GM19324 (cell line): ENCODE measurements around the gene KIF21A.
"Not testable (repeated sequence)": the region's sequence is repeated elsewhere in the genome, so short reads cannot be mapped to it uniquely, and the experiment has no call there.

Experiments
- ATAC-seq: cut with Tn5 transposase; IDR thresholded peaks from one replicate; pipeline ENCODE4 v1.9.1; 2021; ENCODE audit warnings: mild to moderate bottlenecking, moderate library complexity; ENCODE audit not compliant: unreplicated experiment, low FRiP score

The KIF21A gene, protein sequence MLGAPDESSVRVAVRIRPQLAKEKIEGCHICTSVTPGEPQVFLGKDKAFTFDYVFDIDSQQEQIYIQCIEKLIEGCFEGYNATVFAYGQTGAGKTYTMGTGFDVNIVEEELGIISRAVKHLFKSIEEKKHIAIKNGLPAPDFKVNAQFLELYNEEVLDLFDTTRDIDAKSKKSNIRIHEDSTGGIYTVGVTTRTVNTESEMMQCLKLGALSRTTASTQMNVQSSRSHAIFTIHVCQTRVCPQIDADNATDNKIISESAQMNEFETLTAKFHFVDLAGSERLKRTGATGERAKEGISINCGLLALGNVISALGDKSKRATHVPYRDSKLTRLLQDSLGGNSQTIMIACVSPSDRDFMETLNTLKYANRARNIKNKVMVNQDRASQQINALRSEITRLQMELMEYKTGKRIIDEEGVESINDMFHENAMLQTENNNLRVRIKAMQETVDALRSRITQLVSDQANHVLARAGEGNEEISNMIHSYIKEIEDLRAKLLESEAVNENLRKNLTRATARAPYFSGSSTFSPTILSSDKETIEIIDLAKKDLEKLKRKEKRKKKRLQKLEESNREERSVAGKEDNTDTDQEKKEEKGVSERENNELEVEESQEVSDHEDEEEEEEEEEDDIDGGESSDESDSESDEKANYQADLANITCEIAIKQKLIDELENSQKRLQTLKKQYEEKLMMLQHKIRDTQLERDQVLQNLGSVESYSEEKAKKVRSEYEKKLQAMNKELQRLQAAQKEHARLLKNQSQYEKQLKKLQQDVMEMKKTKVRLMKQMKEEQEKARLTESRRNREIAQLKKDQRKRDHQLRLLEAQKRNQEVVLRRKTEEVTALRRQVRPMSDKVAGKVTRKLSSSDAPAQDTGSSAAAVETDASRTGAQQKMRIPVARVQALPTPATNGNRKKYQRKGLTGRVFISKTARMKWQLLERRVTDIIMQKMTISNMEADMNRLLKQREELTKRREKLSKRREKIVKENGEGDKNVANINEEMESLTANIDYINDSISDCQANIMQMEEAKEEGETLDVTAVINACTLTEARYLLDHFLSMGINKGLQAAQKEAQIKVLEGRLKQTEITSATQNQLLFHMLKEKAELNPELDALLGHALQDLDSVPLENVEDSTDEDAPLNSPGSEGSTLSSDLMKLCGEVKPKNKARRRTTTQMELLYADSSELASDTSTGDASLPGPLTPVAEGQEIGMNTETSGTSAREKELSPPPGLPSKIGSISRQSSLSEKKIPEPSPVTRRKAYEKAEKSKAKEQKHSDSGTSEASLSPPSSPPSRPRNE (N-terminal part only)

GRCh38 chr12:39443081-39443928, at the start of gene KIF21A:
Gene KIF21A (minus strand): TSS chr12:39443120. CDS start chr12:39442970, 150 bp downstream.
- peak; percentile 97 for ATAC-seq

DNA sequence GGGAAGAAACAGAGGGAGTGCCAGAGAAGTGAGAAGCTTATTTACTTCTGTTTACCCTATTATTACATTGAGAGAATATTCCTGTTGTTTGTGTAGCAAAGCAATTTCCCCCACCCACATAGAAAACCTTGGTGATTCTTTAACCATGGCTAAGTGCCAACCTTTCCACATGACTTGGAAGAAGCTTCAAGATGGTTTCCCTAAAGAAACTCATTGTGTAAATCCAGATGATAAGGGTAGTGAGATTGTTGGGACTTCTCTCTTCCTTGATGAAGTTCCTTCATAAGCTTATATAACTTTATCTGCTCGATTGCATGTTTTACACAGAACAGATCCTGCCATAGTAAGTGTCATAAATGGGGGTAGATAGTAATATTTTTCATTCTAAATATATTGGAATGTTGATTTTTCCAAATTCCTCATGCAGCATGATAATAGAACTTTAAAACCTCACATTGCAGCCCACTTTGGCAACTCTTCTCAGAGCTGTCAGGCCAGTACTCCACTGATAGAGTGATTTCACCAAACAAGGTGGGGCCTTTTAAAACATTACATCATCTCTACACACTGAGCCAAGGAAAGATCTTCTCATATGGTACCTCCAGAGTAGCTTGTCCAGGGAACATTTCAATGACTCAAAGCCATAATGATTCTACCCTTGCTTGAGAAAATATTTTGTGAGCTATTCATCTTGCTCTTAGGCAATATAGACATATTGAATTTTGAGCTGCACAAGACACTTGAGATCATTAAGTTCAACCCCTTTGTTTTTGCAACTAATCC, 47.8 kb upstream of the KIF21A start:
- ATAC-seq = no peak

DNA sequence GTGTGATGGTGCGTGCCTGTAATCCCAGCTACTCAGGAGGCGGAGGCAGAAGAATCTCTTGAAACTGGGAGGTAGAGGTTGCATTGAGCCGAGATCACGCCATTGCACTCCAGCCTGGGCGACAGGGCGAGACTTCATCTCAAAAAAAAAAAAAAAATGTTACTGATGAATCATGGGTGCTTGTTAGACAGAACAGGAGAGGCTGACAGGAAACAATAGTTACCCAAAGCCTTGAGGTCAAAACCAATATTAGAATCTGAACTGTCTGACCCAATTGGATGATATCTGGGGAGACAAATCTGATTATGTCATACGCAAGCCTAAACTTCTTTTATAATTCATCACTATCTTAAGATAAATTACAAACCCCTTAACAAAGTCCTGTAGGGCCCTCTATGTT, 40.7 kb upstream of the KIF21A start:
- no peak for ATAC-seq

- ATAC-seq = no peak
Measured at GRCh38 chr12:39483042-39483441, 40.1 kb upstream of the KIF21A start.

DNA sequence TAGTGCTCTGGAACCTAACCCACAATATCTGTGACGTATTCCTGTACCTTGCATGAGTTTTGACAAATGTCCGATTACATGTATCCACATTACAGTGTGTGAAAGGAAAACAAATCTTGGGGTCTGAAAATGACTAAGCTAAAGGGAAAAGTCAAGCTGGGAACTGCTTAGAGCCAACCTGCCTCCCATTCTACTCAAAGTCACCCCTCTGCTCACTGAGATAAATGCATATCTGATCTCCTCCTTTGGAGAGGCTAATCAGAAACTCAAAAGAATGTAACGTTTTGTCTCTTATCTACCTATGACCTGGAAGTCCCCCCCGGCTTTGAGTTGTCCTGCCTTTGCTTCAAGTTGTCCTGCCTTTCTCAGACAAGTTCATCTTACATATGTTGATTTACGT, 34.0 kb upstream of the KIF21A start:
- ATAC-seq = no peak

DNA sequence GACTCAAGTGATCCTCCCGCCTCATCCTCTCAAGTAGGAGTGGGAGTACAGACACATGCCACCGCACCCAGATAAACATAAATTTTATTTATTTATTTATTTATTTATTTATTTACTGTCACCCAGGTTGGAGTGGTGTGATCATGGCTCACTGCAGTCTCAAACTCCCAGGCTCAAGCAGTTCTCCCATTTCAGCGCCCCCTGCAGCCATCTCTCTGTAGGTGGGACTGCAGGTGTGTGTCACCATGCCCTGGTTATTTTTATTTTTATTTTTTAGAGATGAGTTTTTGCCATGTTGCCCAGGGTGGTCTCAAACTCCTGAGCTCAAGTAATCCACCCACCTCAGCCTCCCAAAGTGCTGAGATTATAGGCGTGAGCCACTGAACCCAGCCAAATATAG, 33.2 kb upstream of the KIF21A start:
- ATAC-seq = no peak

- ATAC-seq = not testable (repeated sequence)
Measured at GRCh38 chr12:39475136-39475535, 32.2 kb upstream of the KIF21A start.

GRCh38 chr12:39467432-39467870, 24.5 kb upstream of the KIF21A start:
- ATAC-seq = peak; percentile 87

DNA sequence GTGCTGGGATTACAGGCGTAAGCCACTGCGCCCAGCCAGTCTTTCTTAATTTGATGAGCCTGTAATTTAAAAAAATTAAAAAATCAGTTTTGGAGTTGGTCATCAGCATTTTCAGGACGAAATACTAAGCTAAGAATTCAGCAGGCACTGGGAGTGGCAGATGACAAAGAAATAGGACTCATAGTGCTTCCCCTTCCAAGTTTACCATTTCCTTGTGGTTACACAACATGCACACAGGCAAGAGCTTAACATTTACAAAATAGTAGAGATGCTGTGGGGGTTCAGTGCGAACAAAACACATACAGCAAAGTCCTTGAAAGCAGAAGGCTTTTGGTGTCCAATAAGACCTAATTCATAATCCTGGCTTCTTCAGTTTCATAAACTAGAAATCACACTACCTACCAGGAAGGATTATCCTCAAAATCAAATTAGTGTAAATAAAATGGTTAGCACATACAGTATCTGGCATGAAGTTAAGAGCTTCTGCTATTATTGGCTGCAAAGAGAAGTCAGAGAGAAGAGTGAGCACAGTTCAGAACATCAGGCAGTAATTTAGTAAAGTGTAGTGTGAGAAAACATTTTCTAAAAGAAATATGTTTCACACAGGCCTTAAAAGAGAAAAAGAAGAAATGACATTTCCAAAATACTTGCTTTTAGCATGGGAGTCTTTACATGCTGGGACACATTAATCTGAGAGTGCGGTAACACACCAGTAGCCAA, 22.2 kb upstream of the KIF21A start:
- ATAC-seq = no peak

DNA sequence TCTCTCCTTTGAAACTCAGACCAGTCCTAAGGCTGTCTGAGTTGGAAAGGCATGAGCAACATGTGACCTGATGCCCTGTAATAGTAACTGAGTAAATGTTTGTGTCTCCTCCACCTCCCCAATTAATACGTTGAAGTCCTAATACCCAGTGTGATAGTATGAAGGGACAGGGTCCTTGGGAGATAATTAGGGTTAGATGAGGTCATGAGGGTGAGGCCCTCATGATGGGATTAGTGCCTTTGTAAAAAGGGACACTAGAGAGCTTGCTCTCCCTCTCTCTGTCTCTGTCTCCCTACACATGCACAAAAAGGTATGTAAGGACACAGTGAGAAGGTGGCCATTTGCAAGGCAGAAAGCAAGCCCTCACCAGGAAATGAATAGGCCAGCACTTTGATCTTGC, 18.1 kb upstream of the KIF21A start:
- ATAC-seq = no peak

DNA sequence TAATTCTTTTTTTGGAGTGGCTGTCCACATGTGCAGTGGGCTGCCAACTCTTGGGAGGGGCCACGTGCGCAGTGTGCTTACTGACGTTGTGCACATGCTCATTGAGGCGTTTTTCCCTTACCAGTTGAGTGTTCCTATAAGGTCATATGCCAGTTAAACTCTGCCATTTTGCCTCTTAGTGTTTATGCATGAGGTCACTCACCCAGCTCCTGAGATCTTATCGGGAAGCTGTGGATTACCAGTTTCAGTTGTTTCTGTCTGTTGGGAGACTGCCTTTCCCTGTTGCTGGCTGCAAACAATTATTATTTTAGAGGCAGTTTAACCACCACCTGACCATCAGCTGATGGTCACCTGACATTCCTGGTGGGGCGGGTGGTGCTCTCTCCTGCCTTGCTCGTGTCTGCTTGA, 16.1 kb upstream of the KIF21A start:
- ATAC-seq = no peak

- no peak for ATAC-seq
Measured at GRCh38 chr12:39451977-39452376, 9.1 kb upstream of the KIF21A start.

- no peak for ATAC-seq
Measured at GRCh38 chr12:39448038-39448437, 5.1 kb upstream of the KIF21A start.

- no peak for ATAC-seq
Measured at GRCh38 chr12:39443929-39444209, 949 bp upstream of the KIF21A start.

GRCh38 chr12:39442831-39443080, 164 bp downstream of the KIF21A start:
- ATAC-seq = peak; percentile 35

GRCh38 chr12:39441963-39442830, 723 bp downstream of the KIF21A start:
- ATAC-seq = peak; percentile 29

GRCh38 chr12:39441189-39441962, 1.5 kb downstream of the KIF21A start:
- no peak for ATAC-seq
